IgD-negative memory B cell (primary cell): Measurements from ENCODE around the gene PRTN3. TPM values are rescaled to one million over a fixed set of nuclear protein-coding genes. Genes with fewer than 3 reads are reported as not detected.
"Not testable (repeated sequence)": the region's sequence is repeated elsewhere in the genome, so short reads cannot be mapped to it uniquely, and the experiment has no call there.

Experiments
- H3K27ac Mint-ChIP-seq, 3 donors: one replicate each; pipeline ENCODE4 v1.8.0; 2020 to 2022; ENCODE audit warnings: mild to moderate bottlenecking in 3 of 3, mixed read lengths in 3 of 3, moderate library complexity in 1 of 3
- H3K27me3 Mint-ChIP-seq: one replicate; pipeline ENCODE4 v1.8.0; 2021; ENCODE audit warnings: mixed read lengths
- H3K36me3 Mint-ChIP-seq: one replicate; pipeline ENCODE4 v1.8.0; 2020; ENCODE audit warnings: mild to moderate bottlenecking, mixed read lengths
- H3K4me1 Mint-ChIP-seq, 3 donors: one replicate each; pipeline ENCODE4 v1.8.0; 2020 to 2022; ENCODE audit warnings: mixed read lengths in 3 of 3, mild to moderate bottlenecking in 1 of 3
- H3K4me3 Mint-ChIP-seq, 4 donors: one replicate each; pipeline ENCODE4 v1.8.0; 2020 to 2022; ENCODE audit warnings: mild to moderate bottlenecking in 4 of 4, mixed read lengths in 4 of 4, moderate library complexity in 3 of 4
- H3K9me3 Mint-ChIP-seq, 3 donors: one replicate each; pipeline ENCODE4 v1.8.0; 2020 to 2021; ENCODE audit warnings: mixed read lengths in 3 of 3, mild to moderate bottlenecking in 1 of 3
- polyA plus RNA-seq: library from polyadenylated mRNA; unstranded; fragments of 300-500 nt; fragmentation: Illumina TruSeq; gene quantifications from one replicate; pipeline ENCODE4 v1.2.3, GENCODE V29; 2021

The PRTN3 gene
- polyA plus RNA-seq, 1 donor from 2014 or later, result not detected

DNA sequence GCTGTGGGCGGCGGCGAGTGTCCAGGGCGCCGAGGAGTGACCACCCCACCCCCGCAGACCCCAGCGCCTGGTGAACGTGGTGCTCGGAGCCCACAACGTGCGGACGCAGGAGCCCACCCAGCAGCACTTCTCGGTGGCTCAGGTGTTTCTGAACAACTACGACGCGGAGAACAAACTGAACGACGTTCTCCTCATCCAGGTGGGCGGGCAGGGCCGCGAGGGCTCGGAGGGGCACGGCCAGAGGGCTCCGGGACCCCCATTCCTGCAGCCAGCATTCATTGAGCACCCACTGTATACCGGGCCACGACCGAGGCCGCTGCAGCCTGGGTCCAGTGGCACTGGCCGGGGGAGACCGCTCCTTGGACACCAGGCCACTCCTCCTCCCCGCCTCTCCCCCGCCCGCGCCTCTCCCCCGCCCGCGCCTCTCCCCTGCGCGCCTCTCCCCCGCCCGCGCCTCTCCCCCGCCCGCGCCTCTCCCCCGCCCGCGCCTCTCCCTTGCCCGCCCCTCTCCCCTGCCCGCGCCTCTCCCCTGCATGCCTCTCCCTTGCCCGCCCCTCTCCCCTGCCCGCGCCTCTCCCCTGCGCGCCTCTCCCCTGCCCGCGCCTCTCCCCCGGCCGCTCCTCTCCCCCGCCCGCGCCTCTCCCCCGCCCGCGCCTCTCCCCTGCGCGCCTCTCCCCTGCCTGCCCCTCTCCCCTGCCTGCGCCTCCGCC lies 3.2 kb downstream of the PRTN3 start:
- H3K9me3 Mint-ChIP-seq, result peaks cover 0 to 3% (median 0%) of the 10 kb centered on the region in 3 donors
- H3K36me3 Mint-ChIP-seq, result peaks cover 4% of the 10 kb centered on the region
- peaks cover 47% of the 10 kb centered on the region for H3K27me3 Mint-ChIP-seq
- peak overlapping the region in 1 of 4 donors; percentile 89 for H3K4me3 Mint-ChIP-seq
- H3K4me1 Mint-ChIP-seq, result peaks cover 6 to 7% (median 7%) of the 10 kb centered on the region in 3 donors
- peak overlapping the region in 1 of 3 donors; percentile 3 for H3K27ac Mint-ChIP-seq

DNA sequence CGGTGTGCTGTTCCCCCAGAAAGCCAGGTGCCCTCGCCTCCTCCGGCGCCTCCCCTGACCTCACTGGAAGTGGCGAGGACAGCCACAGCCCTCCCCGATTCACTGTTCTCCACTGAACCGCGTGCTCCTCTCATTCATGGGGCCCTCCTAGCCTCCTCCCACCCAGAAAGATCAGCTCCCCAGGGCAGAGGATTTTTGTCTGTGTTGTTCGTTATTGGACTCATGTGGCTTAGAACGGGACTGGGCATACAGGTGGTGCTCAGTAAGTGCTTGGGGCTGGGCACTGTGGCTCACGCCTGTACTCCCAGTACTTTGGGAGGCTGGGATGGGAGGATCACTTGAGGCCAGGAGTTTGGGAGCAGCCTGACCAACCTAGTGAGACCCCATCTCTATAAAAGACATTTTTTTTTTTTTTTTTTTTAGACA lies 3.8 kb downstream of the PRTN3 start:
- Mint-ChIP-seq H3K9me3 (peaks cover 0 to 3% (median 0%) of the 10 kb centered on the region in 3 donors), H3K36me3 (peaks cover 4% of the 10 kb centered on the region), H3K4me3 (peak overlapping the region in 1 of 4 donors; percentile 89), H3K27ac (peak overlapping the region in 1 of 3 donors; percentile 3), H3K27me3 (peaks cover 48% of the 10 kb centered on the region), H3K4me1 (peaks cover 6 to 7% (median 7%) of the 10 kb centered on the region in 3 donors)

DNA sequence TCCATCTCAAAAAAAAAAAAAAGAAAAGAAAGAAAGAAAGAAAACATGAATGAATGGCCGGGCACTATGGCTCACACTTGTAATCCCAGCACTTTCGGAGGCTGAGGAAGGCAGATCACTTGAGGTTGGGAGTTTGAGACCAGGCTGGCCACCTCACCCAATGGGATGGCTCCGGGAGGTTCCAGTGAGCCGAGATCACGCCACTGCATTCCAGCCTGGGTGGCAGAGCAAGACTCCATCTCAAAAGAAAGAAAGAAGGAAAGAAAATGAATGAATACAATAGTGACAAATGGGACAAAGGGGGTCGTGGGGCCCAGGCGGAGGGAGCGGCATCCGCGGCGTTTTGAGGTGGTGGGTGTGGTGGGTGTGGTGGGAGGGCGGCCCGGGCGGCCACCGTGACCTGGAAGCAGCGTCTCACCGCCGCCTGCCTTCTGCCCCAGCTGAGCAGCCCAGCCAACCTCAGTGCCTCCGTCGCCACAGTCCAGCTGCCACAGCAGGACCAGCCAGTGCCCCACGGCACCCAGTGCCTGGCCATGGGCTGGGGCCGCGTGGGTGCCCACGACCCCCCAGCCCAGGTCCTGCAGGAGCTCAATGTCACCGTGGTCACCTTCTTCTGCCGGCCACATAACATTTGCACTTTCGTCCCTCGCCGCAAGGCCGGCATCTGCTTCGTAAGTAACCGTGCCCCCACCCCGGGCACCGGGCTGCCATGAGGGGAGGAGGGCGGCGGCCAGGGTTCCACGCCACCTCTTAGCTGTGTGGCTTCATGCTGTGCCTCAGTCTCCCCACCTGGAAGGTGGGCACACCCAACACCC lies 5.1 kb downstream of the PRTN3 start:
- Mint-ChIP-seq H3K9me3 (peaks cover 0 to 3% (median 0%) of the 10 kb centered on the region in 3 donors), H3K27me3 (peaks cover 50% of the 10 kb centered on the region), H3K4me3 (peak overlapping the region in 3 of 4 donors; percentile 32 to 49 (median 48)), H3K36me3 (peaks cover 4% of the 10 kb centered on the region), H3K4me1 (peaks cover 6 to 7% (median 7%) of the 10 kb centered on the region in 3 donors), H3K27ac (peak overlapping the region in 2 of 3 donors; percentile 75 to 83)

DNA sequence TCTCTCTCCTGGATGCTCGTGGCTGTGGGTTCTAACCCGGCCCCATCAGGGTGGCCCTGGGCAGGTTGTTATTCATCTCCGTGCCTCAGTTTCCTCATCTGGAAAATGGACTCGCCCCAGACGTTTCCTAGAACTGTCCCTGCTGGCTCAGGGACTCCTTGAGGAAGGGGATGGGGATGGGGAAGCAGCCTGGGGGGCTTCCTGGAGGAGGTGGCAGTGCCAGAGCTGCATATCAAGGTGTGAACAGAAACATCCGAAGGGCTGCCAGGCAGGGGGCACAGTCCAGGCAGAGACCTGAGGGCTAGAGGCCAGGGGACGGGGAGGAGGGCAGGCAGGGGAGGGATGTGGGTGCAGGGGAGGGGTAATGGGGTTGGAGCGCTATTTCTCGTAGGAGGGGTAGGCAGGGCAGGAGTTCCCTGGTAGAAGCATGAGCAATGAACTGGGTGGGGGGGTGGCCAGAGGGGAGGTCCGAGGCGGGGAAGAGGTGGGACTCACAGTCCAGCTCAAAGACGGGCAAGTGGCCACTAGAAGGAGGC lies 7.7 kb downstream of the PRTN3 start:
- H3K36me3 Mint-ChIP-seq, result peaks cover 1% of the 10 kb centered on the region
- peaks cover 6 to 7% (median 7%) of the 10 kb centered on the region in 3 donors for H3K4me1 Mint-ChIP-seq
- H3K4me3 Mint-ChIP-seq, result no peak overlapping the region
- peaks cover 0 to 3% (median 0%) of the 10 kb centered on the region in 3 donors for H3K9me3 Mint-ChIP-seq
- peak overlapping the region in 1 of 3 donors; percentile 25 for H3K27ac Mint-ChIP-seq
- peaks cover 38% of the 10 kb centered on the region for H3K27me3 Mint-ChIP-seq

DNA sequence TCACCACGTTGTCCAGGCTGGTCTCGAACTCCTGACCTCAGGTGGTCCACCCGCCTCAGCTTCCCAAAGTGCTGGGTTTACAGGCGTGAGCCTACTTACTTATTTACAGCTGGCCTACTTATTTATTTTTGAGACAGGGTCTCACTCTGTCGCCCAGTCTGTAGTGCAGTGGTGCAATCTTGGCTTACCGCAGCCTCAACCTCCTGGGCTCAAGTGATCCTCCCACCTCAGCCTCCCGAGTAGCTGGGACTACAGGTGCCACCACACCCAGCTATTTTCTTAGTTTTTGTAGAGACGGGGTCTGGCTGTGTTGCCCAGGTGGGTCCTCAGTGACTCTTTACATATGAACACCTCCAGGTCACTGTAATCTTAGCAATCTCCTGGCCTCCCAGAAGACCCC lies 8.4 kb downstream of the PRTN3 start:
- H3K4me1 Mint-ChIP-seq, H3K36me3 Mint-ChIP-seq, H3K9me3 Mint-ChIP-seq, H3K4me3 Mint-ChIP-seq: not testable (repeated sequence)
- Mint-ChIP-seq H3K27ac (peak overlapping the region in 1 of 3 donors; percentile 28), H3K27me3 (peaks cover 36% of the 10 kb centered on the region)

DNA sequence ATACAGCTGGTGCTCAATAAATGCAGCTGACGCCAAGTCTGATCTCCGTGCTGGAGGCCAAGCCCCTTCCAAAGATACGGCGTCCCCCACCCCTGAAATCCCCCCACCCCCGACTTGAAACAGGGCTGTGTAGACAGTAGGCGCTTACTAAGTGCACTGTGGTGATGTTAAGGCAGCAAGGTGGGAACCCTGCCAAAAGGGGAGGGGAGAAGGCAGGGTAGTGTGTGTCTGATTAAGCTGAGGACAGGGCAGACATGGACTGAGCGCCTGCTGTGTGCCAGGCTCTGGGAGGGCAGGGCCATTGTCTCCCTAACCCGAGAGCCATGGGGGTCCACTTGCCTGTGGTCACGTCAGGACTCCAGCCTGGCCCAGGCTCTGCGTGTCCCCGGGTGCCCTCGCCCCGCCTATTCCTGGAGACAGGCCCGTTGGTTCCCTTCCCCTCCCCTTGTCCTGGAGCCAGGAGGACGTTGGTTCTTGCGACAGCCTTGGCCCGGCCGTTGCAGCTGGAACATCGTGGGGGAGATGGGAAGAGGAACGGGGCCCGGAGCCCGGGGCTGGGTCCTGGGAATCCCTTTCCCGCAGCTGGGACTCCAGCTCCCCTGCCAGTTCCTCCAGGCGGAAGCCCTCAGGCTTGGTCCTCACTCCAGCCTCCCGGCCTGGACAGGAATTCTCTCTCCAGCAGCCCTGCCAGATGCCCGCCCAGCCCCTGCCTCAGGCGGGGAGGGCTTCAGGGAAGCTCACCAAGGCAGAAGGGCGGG lies 9.6 kb downstream of the PRTN3 start:
- H3K36me3 Mint-ChIP-seq, result peaks cover 1% of the 10 kb centered on the region
- no peaks in the 10 kb centered on the region for H3K9me3 Mint-ChIP-seq
- peaks cover 4% of the 10 kb centered on the region in 3 donors for H3K4me1 Mint-ChIP-seq
- H3K27ac Mint-ChIP-seq, result peak overlapping the region in 1 of 3 donors; percentile 28
- H3K4me3 Mint-ChIP-seq, result no peak overlapping the region
- H3K27me3 Mint-ChIP-seq, result peaks cover 27% of the 10 kb centered on the region

DNA sequence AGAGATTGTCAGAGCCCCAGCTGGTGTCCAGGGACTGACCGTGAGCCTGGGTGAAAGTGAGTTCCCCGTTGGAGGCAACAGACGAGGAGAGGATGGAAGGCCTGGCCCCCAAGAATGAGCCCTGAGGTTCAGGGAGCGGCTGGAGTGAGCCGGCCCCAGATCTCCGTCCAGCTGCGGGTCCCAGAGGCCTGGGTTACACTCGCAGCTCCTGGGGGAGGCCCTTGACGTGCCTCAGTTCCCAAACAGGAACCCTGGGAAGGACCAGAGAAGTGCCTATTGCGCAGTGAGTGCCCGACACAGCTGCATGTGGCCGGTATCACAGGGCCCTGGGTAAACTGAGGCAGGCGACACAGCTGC lies 10.2 kb downstream of the PRTN3 start:
- Mint-ChIP-seq H3K27me3 (peaks cover 23% of the 10 kb centered on the region), H3K36me3 (peaks cover 1% of the 10 kb centered on the region), H3K4me3 (no peak overlapping the region), H3K27ac (no peak overlapping the region), H3K9me3 (no peaks in the 10 kb centered on the region), H3K4me1 (no peaks in the 10 kb centered on the region)

DNA sequence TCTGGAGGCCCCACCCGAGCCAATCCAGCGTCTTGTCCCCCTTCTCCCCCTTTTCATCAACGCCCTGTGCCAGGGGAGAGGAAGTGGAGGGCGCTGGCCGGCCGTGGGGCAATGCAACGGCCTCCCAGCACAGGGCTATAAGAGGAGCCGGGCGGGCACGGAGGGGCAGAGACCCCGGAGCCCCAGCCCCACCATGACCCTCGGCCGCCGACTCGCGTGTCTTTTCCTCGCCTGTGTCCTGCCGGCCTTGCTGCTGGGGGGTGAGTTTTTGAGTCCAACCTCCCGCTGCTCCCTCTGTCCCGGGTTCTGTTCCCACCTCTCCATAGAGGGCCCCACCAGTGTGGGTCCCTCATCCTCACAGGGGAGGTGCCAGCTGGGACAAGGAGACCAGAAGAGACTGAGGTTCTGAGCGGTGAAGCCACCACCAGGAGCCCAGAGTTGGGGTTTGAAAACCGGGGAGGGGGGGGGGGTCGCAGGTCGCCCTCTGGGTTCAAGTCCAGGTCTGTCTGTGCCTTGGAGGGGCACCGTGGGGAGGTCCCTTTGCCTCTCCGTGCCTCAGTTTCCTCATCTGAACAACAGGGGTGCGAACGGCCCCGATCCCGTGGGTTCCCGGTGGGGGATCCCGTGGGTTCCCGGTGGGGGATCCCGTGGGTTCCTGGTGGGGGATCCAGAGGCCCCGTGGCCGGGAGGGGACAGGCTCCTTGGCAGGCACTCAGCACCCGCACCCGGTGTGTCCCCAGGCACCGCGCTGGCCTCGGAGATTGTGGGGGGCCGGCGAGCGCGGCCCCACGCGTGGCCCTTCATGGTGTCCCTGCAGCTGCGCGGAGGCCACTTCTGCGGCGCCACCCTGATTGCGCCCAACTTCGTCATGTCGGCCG lies 11.6 kb downstream of the PRTN3 start, which contains the start of gene ELANE:
Gene ELANE, plus strand, starts transcription at position 168 of the 878 bp plus-strand sequence. Its CDS starts 26 bp downstream, at position 194.
- H3K4me1 Mint-ChIP-seq, result peaks cover 0 to 5% (median 0%) of the 10 kb centered on the region in 3 donors
- H3K36me3 Mint-ChIP-seq, result peaks cover under 1% of the 10 kb centered on the region
- H3K9me3 Mint-ChIP-seq, result no peaks in the 10 kb centered on the region
- H3K27me3 Mint-ChIP-seq, result peaks cover 15% of the 10 kb centered on the region
- peak within 1 kb of the TSS in 2 of 3 donors; percentile 39 to 48 for H3K27ac Mint-ChIP-seq
- H3K4me3 Mint-ChIP-seq, result no peak within 1 kb of the TSS

DNA sequence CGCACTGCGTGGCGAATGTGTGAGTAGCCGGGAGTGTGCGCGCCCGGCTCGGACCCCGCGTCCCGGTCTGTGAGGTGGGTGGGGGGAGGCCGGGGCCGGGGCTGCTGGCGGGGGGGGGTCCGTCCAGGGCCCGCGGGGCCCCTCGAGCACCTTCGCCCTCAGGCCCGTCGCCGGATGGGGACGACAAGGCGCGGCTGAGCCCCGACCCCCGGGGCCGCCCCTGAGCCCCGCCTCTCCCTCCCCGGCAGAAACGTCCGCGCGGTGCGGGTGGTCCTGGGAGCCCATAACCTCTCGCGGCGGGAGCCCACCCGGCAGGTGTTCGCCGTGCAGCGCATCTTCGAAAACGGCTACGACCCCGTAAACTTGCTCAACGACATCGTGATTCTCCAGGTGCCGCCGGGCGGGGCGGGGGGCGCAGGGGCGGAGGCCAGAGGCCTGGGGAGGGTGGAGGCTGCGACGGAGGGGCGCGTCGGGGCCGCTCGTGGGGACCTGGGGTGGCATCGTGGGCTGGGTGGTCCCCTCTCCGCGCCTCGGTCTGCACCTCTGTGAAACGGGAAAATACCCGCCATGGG lies 12.3 kb downstream of the PRTN3 start:
- no peaks in the 10 kb centered on the region for H3K36me3 Mint-ChIP-seq
- no peak overlapping the region for H3K27ac Mint-ChIP-seq
- H3K4me1 Mint-ChIP-seq, result peaks cover 0 to 5% (median 0%) of the 10 kb centered on the region in 3 donors
- H3K27me3 Mint-ChIP-seq, result peaks cover 14% of the 10 kb centered on the region
- no peaks in the 10 kb centered on the region for H3K9me3 Mint-ChIP-seq
- H3K4me3 Mint-ChIP-seq, result no peak overlapping the region

DNA sequence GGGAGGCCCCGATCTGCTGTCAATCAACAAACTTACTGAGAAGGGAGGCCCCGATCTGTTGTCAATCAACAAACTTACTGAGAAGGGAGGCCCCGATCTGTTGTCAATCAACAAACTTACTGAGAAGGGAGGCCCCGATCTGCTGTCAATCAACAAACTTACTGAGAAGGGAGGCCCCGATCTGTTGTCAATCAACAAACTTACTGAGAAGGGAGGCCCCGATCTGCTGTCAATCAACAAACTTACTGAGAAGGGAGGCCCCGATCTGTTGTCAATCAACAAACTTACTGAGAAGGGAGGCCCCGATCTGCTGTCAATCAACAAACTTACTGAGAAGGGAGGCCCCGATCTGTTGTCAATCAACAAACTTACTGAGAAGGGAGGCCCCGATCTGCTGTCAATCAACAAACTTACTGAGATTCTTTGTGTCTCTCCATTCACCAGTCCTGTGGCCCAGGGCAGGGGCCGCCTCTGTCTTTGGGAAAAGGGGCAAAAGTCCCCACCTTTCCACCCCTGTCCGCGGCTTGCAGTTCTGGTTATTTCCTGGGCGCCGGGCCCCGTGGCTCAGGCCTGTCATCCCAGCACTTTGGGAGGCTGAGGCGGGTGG lies 12.9 kb downstream of the PRTN3 start:
- Mint-ChIP-seq H3K27ac (peak overlapping the region in 1 of 3 donors; percentile 32), H3K27me3 (peaks cover 14% of the 10 kb centered on the region)
- not testable (repeated sequence) for H3K4me3 Mint-ChIP-seq, H3K36me3 Mint-ChIP-seq, H3K4me1 Mint-ChIP-seq, H3K9me3 Mint-ChIP-seq

DNA sequence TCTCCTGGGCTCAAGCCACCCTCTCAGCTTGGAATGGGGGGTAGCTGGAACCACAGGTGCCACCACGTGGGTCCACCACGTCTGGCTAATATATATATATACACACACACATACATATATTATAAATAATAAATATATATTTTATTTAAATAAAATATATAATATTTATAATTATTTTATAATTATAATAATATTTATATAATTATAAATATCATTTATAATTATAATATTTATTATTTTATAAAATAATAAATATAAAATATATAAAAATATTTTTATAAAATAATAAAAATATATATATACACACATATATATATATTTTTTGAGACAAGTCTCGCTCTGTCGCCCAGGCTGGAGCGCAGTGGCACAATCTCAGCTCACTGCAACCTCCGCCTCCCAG lies 13.8 kb downstream of the PRTN3 start:
- peaks cover 0 to 2% (median 0%) of the 10 kb centered on the region in 3 donors for H3K9me3 Mint-ChIP-seq
- no peak overlapping the region for H3K4me3 Mint-ChIP-seq
- no peak overlapping the region for H3K27ac Mint-ChIP-seq
- H3K27me3 Mint-ChIP-seq, result peaks cover 10% of the 10 kb centered on the region
- H3K4me1 Mint-ChIP-seq, result peaks cover 0 to 5% (median 0%) of the 10 kb centered on the region in 3 donors
- H3K36me3 Mint-ChIP-seq, result no peaks in the 10 kb centered on the region

DNA sequence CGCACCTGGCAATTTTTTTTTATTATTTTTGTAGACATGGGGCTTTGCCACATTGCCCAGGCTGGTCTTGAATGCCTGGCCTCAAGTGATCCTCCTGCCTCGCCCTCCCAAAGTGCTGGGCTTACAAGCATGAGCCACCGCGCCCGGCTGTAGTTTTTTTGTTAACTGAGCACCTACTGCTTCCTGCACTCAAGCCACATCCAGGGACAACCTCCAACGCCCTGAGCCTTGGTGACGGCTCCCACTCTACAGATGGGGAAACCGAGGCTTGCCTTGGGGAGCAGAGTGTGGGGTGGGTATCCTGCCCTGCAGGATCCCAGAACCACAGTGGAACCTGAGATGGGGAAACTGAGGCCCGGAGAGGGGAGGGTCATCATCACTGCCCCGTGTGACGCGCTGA lies 14.3 kb downstream of the PRTN3 start:
- H3K27ac Mint-ChIP-seq, result peak overlapping the region in 1 of 3 donors; percentile 53
- H3K4me3 Mint-ChIP-seq, result no peak overlapping the region
- H3K4me1 Mint-ChIP-seq, result peaks cover 0 to 5% (median 0%) of the 10 kb centered on the region in 3 donors
- peaks cover 0 to 2% (median 0%) of the 10 kb centered on the region in 3 donors for H3K9me3 Mint-ChIP-seq
- peaks cover 10% of the 10 kb centered on the region for H3K27me3 Mint-ChIP-seq
- H3K36me3 Mint-ChIP-seq, result no peaks in the 10 kb centered on the region

DNA sequence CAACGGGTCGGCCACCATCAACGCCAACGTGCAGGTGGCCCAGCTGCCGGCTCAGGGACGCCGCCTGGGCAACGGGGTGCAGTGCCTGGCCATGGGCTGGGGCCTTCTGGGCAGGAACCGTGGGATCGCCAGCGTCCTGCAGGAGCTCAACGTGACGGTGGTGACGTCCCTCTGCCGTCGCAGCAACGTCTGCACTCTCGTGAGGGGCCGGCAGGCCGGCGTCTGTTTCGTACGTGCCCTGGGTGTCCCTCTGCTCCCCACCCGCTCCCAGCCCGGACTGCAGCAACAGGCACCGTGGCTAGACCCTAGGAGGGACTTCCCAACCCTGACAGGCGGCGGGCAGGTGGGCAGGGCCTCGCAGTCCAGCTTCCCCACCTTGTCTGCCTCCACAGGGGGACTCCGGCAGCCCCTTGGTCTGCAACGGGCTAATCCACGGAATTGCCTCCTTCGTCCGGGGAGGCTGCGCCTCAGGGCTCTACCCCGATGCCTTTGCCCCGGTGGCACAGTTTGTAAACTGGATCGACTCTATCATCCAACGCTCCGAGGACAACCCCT lies 14.8 kb downstream of the PRTN3 start:
- H3K9me3 Mint-ChIP-seq, result peaks cover 0 to 2% (median 0%) of the 10 kb centered on the region in 3 donors
- H3K27ac Mint-ChIP-seq, result no peak overlapping the region
- H3K27me3 Mint-ChIP-seq, result peaks cover 10% of the 10 kb centered on the region
- no peaks in the 10 kb centered on the region for H3K36me3 Mint-ChIP-seq
- H3K4me3 Mint-ChIP-seq, result no peak overlapping the region
- peaks cover 0 to 5% (median 0%) of the 10 kb centered on the region in 3 donors for H3K4me1 Mint-ChIP-seq
